Calu3 (cell line): ENCODE measurements around the gene CLOCK. TPM values are rescaled to one million over a fixed set of nuclear protein-coding genes. Genes with fewer than 3 reads are reported as not detected.

Source experiments
- BruUV-seq: library from RNA; stranded (reverse); fragments of 400-500 nt; replicated peaks from 2 replicates; lab custom pipeline; 2021; lab: Mats Ljungman, UMichigan
- CTCF ChIA-PET: fragments of 300-600 bp; sonication (Branson Sonifier 250); formaldehyde crosslinking; loops from one replicate; lab custom pipeline; 2022; ENCODE audit warnings: antibody characterized with exemption; lab: Charles Lee
- DNase-seq: peaks from one replicate; pipeline ENCODE4 v3.0.0; 2022
- H3K27ac Mint-ChIP-seq: one replicate; pipeline ENCODE4 v1.8.0; 2022; ENCODE audit warnings: mixed read lengths; ENCODE audit not compliant: unreplicated experiment
- H3K27me3 Mint-ChIP-seq: one replicate; pipeline ENCODE4 v1.8.0; 2022; ENCODE audit warnings: mixed read lengths; ENCODE audit not compliant: unreplicated experiment
- H3K36me3 Mint-ChIP-seq: one replicate; pipeline ENCODE4 v1.8.0; 2022; ENCODE audit warnings: mild to moderate bottlenecking, moderate library complexity, mixed read lengths; ENCODE audit not compliant: insufficient read depth, unreplicated experiment
- H3K4me1 Mint-ChIP-seq: one replicate; pipeline ENCODE4 v1.8.0; 2022; ENCODE audit warnings: mild to moderate bottlenecking, low read depth, mixed read lengths; ENCODE audit not compliant: unreplicated experiment
- H3K4me3 Mint-ChIP-seq: one replicate; pipeline ENCODE4 v1.8.0; 2022; ENCODE audit warnings: mild to moderate bottlenecking, low read depth, moderate library complexity, mixed read lengths; ENCODE audit not compliant: unreplicated experiment
- H3K9me3 Mint-ChIP-seq: one replicate; pipeline ENCODE4 v1.8.0; 2022; ENCODE audit warnings: low read depth, mixed read lengths; ENCODE audit not compliant: unreplicated experiment
- CTCF ChIP-seq: fragments of 200-600 bp; IDR thresholded peaks from one replicate; pipeline ENCODE4 v1.8.0; 2022; ENCODE audit warnings: antibody characterized with exemption; ENCODE audit not compliant: unreplicated experiment
- intact Hi-C: fragments of 100-400 bp; cut with micrococcal nuclease; formaldehyde crosslinking; loops from one replicate; pipeline ENCODE4 v1.10.0; 2022; ENCODE audit not compliant: unreplicated experiment
- total RNA-seq: library from RNA; stranded (reverse); gene quantifications from 2 replicates; pipeline ENCODE4 v1.2.3, GENCODE V29; 2022

Gene CLOCK
- total RNA-seq, 1 experiment from 2014 or later: 16.2 TPM

- BruUV-seq: no TSS peak
- Mint-ChIP-seq H3K36me3 (peaks cover 6% of the 10 kb centered on the region), H3K4me1 (no peaks in the 10 kb centered on the region), H3K27ac (no peak overlapping the region), H3K9me3 (no peaks in the 10 kb centered on the region), H3K27me3 (no peaks in the 10 kb centered on the region), H3K4me3 (no peak overlapping the region)
- TF ChIP-seq CTCF: no peak
- intact Hi-C loops: no loop called here
- CTCF ChIA-PET: no interaction called here
- DNase-seq: no peak
Measured at GRCh38 chr4:55450566-55450965, 96.1 kb downstream of the CLOCK start.

GRCh38 chr4:55447831-55448230 lies 98.9 kb downstream of the CLOCK start:
- CTCF ChIA-PET: no interaction called here
- Mint-ChIP-seq H3K27ac (no peak overlapping the region), H3K9me3 (no peaks in the 10 kb centered on the region), H3K27me3 (no peaks in the 10 kb centered on the region), H3K4me1 (no peaks in the 10 kb centered on the region), H3K36me3 (peaks cover 6% of the 10 kb centered on the region), H3K4me3 (no peak overlapping the region)
- intact Hi-C loops: no loop called here
- no peak for DNase-seq
- no peak for TF ChIP-seq CTCF
- no TSS peak for BruUV-seq

- CTCF ChIA-PET: no interaction called here
- no peak for TF ChIP-seq CTCF
- H3K27me3 Mint-ChIP-seq: no peaks in the 10 kb centered on the region
- no peak overlapping the region for H3K4me3 Mint-ChIP-seq
- peaks cover 6% of the 10 kb centered on the region for H3K36me3 Mint-ChIP-seq
- BruUV-seq: no TSS peak
- intact Hi-C loops: no loop called here
- DNase-seq: no peak
- no peaks in the 10 kb centered on the region for H3K4me1 Mint-ChIP-seq
- no peaks in the 10 kb centered on the region for H3K9me3 Mint-ChIP-seq
- no peak overlapping the region for H3K27ac Mint-ChIP-seq
Measured at GRCh38 chr4:55447108-55447708, 99.5 kb downstream of the CLOCK start.

GRCh38 chr4:55446578-55446922 lies 100.2 kb downstream of the CLOCK start:
- H3K27me3 Mint-ChIP-seq: no peaks in the 10 kb centered on the region
- no peak for TF ChIP-seq CTCF
- peaks cover 6% of the 10 kb centered on the region for H3K36me3 Mint-ChIP-seq
- intact Hi-C loops: no loop called here
- H3K27ac Mint-ChIP-seq: no peak overlapping the region
- no peak overlapping the region for H3K4me3 Mint-ChIP-seq
- H3K9me3 Mint-ChIP-seq: no peaks in the 10 kb centered on the region
- CTCF ChIA-PET: no interaction called here
- no TSS peak for BruUV-seq
- H3K4me1 Mint-ChIP-seq: no peaks in the 10 kb centered on the region
- no peak for DNase-seq
